ENCODE measurements around the gene MGMT. TPM values are rescaled to one million over a fixed set of nuclear protein-coding genes. Genes with fewer than 3 reads are reported as not detected.

Gene MGMT
- polyA plus RNA-seq, 1 donor from 2014 or later, result 0.94 TPM

DNA sequence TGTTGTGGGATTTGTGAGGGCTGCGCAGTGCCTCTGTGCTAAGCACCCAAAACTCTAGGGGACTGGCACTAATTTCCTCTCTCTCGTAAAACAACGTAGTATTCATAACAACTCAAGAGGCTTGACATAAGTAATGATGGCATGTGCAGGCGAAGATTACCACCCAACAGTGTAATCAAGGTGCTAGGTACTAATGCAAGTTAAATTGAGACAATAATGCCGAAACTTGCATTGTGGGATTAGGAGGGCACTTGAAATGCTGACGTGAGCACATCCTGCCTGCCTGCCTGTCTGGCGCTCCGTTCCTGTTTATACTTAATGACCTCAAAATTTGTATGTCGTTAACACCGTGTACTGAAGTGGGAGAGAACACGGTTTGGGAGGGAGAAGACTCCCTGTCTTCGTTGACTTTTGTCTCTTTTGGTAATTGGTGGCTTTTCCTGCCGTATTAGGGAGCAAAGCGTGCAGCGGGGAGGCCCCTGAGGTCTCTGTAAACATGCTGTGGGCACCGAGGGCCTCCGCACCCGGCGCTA is 139.0 kb downstream of the MGMT start:
- Histone ChIP-seq H3K36me3 (ENCODE audit: insufficient read depth, low read length) (no peaks in the 10 kb centered on the region), H3K27ac (ENCODE audit: low read length) (no peak overlapping the region), H3K4me2 (ENCODE audit: low read length) (no peak overlapping the region), H3F3A (ENCODE audit: insufficient read depth, low read length, poor library complexity, severe bottlenecking) (no peaks in the 10 kb centered on the region), H3K9ac (ENCODE audit: low read length) (no peak overlapping the region), H3K79me2 (replicated peaks; ENCODE audit: insufficient read depth, low read length) (no peaks in the 10 kb centered on the region), H3K9me2 (ENCODE audit: insufficient read depth, low read length) (no peaks in the 10 kb centered on the region), H3K9me3 (ENCODE audit: low read length) (no peaks in the 10 kb centered on the region), H2AFZ (ENCODE audit: low read depth, low read length) (no peak overlapping the region), H3K4me3 (ENCODE audit: low read length) (no peak overlapping the region), H3K27me3 (ENCODE audit: insufficient read depth, low read depth, low read length) (no peaks in the 10 kb centered on the region), H4K20me1 (ENCODE audit: insufficient read depth) (no peaks in the 10 kb centered on the region)
- TF ChIP-seq MXI1 (conservative IDR thresholded peaks at IDR 0.05; ENCODE audit: poor library complexity, severe bottlenecking), result no peak
- TF ChIP-seq TAF1 (IDR thresholded peaks at IDR 0.05; ENCODE audit: low read depth), result no peak
- TF ChIP-seq, protein P1, sequence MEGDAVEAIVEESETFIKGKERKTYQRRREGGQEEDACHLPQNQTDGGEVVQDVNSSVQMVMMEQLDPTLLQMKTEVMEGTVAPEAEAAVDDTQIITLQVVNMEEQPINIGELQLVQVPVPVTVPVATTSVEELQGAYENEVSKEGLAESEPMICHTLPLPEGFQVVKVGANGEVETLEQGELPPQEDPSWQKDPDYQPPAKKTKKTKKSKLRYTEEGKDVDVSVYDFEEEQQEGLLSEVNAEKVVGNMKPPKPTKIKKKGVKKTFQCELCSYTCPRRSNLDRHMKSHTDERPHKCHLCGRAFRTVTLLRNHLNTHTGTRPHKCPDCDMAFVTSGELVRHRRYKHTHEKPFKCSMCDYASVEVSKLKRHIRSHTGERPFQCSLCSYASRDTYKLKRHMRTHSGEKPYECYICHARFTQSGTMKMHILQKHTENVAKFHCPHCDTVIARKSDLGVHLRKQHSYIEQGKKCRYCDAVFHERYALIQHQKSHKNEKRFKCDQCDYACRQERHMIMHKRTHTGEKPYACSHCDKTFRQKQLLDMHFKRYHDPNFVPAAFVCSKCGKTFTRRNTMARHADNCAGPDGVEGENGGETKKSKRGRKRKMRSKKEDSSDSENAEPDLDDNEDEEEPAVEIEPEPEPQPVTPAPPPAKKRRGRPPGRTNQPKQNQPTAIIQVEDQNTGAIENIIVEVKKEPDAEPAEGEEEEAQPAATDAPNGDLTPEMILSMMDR (IDR thresholded peaks at IDR 0.05; ENCODE audit: poor library complexity, severe bottlenecking), result no peak

DNA sequence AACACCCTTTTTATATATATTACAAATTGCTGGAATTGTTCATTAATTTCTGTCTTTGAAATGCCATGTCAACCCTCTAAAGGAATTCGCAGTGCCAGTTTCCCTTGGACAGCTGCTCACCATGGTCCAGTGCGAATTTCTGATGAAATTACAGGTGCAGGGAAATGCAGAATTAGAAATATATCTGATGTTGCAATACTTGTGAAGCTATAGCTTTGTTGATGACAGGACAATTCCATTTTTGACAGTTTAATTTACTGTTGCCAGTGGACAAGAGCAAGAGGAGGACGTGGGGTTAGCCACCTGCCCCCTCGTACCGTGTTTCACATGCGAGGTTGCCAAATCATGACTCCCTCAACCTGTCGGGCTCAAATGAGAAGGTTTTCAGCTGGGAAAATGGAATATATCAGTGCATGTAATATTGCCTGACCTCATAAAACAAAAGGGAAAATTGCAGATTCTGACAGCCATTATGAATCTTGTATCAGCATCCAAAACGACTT is 140.6 kb downstream of the MGMT start:
- H4K20me1 ChIP-seq (ENCODE audit: insufficient read depth), result no peaks in the 10 kb centered on the region

More for the DNA sequence above, 140.6 kb downstream of the MGMT start:
- H3K9ac ChIP-seq (ENCODE audit: low read length), result no peak overlapping the region
- no peaks in the 10 kb centered on the region for H3K27me3 ChIP-seq (ENCODE audit: insufficient read depth, low read depth, low read length)
- H3K4me3 ChIP-seq (ENCODE audit: low read length), result no peak overlapping the region
- no peak overlapping the region for H3K4me2 ChIP-seq (ENCODE audit: low read length)
- H3K9me2 ChIP-seq (ENCODE audit: insufficient read depth, low read length), result no peaks in the 10 kb centered on the region
- no peaks in the 10 kb centered on the region for H3F3A ChIP-seq (ENCODE audit: insufficient read depth, low read length, poor library complexity, severe bottlenecking)
- no peaks in the 10 kb centered on the region for H3K9me3 ChIP-seq (ENCODE audit: low read length)
- H3K27ac ChIP-seq (ENCODE audit: low read length), result no peak overlapping the region
- no peaks in the 10 kb centered on the region for H3K79me2 ChIP-seq (replicated peaks; ENCODE audit: insufficient read depth, low read length)
- H3K36me3 ChIP-seq (ENCODE audit: insufficient read depth, low read length), result no peaks in the 10 kb centered on the region
- TF ChIP-seq RAD21 (conservative IDR thresholded peaks at IDR 0.05) (no peak), TAF1 (IDR thresholded peaks at IDR 0.05; ENCODE audit: low read depth) (no peak), POLR2AphosphoS5 (IDR thresholded peaks at IDR 0.05) (no peak), EZH2 (IDR thresholded peaks at IDR 0.05; ENCODE audit: borderline replicate concordance, insufficient read depth, low read length, poor library complexity, severe bottlenecking) (no peak), SMC3 (conservative IDR thresholded peaks at IDR 0.05; ENCODE audit: poor library complexity) (no peak), EP300 (conservative IDR thresholded peaks at IDR 0.05; ENCODE audit: poor library complexity, severe bottlenecking) (no peak), MXI1 (conservative IDR thresholded peaks at IDR 0.05; ENCODE audit: poor library complexity, severe bottlenecking) (no peak)
- TF ChIP-seq, protein P2, sequence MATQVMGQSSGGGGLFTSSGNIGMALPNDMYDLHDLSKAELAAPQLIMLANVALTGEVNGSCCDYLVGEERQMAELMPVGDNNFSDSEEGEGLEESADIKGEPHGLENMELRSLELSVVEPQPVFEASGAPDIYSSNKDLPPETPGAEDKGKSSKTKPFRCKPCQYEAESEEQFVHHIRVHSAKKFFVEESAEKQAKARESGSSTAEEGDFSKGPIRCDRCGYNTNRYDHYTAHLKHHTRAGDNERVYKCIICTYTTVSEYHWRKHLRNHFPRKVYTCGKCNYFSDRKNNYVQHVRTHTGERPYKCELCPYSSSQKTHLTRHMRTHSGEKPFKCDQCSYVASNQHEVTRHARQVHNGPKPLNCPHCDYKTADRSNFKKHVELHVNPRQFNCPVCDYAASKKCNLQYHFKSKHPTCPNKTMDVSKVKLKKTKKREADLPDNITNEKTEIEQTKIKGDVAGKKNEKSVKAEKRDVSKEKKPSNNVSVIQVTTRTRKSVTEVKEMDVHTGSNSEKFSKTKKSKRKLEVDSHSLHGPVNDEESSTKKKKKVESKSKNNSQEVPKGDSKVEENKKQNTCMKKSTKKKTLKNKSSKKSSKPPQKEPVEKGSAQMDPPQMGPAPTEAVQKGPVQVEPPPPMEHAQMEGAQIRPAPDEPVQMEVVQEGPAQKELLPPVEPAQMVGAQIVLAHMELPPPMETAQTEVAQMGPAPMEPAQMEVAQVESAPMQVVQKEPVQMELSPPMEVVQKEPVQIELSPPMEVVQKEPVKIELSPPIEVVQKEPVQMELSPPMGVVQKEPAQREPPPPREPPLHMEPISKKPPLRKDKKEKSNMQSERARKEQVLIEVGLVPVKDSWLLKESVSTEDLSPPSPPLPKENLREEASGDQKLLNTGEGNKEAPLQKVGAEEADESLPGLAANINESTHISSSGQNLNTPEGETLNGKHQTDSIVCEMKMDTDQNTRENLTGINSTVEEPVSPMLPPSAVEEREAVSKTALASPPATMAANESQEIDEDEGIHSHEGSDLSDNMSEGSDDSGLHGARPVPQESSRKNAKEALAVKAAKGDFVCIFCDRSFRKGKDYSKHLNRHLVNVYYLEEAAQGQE (IDR thresholded peaks at IDR 0.05; ENCODE audit: borderline replicate concordance), result no peak
- TF ChIP-seq, protein P1 (IDR thresholded peaks at IDR 0.05; ENCODE audit: poor library complexity, severe bottlenecking), result no peak
- no peak overlapping the region for H2AFZ ChIP-seq (ENCODE audit: low read depth, low read length)

Data from neural cell (in vitro differentiated cells).